Measurements from ENCODE around the gene KRT5. TPM values are rescaled to one million over a fixed set of nuclear protein-coding genes. Genes with fewer than 3 reads are reported as not detected.
A peak's percentile ranks its signal among the peaks of the same experiment; 100 is the strongest.

KRT5 gene
- not detected for total RNA-seq

- Mint-ChIP-seq H3K36me3 (ENCODE audit: insufficient read depth) (no peaks in the 10 kb centered on the region), H3K27me3 (ENCODE audit: low read depth) (peaks cover 7% of the 10 kb centered on the region), H3K4me1 (ENCODE audit: low read depth) (no peaks in the 10 kb centered on the region), H3K9me3 (no peaks in the 10 kb centered on the region), H3K4me3 (no peak within 1 kb of the TSS)
- DNase-seq (no peak), ATAC-seq (no peak)
These were observed at the start of gene KRT5 for GRCh38 chr12:52519826-52520662. Gene KRT5 (minus strand): TSS chr12:52520394. CDS start chr12:52520296, 98 bp downstream.

GRCh38 chr12:52568111-52568510 lies 47.9 kb upstream of the KRT5 start:
- H3K4me3 Mint-ChIP-seq, result no peak overlapping the region
- H3K9me3 Mint-ChIP-seq, result no peaks in the 10 kb centered on the region
- H3K27me3 Mint-ChIP-seq (ENCODE audit: low read depth), result peaks cover 10% of the 10 kb centered on the region
- DNase-seq (no peak), ATAC-seq (no peak)
- H3K4me1 Mint-ChIP-seq (ENCODE audit: low read depth), result peaks cover 5% of the 10 kb centered on the region
- H3K36me3 Mint-ChIP-seq (ENCODE audit: insufficient read depth), result no peaks in the 10 kb centered on the region

DNA sequence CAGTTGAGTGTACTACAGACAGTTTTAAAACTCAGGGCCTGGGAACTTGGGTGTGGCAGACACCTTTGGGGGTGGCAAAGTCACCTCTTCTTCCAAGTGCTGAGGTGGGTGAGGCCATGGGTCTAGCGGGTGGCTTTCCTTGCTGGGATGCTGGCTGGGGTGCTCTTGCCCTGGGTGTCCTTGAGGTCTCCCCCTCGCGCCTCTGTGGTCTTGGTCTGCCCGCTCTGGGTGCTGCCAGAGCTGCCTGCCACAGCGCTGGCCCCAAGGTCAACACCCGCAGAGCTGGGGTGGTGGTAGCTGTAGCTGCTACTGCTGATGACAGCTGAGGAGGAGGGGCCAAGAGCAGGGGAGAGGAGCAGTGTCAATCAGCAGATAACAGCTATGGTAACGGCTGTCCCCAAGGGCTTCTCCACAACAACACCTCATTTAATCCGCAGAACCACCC lies 46.7 kb upstream of the KRT5 start:
- Mint-ChIP-seq H3K4me3 (no peak overlapping the region), H3K9me3 (no peaks in the 10 kb centered on the region), H3K36me3 (ENCODE audit: insufficient read depth) (no peaks in the 10 kb centered on the region), H3K27me3 (ENCODE audit: low read depth) (peaks cover 10% of the 10 kb centered on the region), H3K4me1 (ENCODE audit: low read depth) (peaks cover 5% of the 10 kb centered on the region)
- ATAC-seq (peak in 1 of 2 donors; percentile 21), DNase-seq (no peak)

DNA sequence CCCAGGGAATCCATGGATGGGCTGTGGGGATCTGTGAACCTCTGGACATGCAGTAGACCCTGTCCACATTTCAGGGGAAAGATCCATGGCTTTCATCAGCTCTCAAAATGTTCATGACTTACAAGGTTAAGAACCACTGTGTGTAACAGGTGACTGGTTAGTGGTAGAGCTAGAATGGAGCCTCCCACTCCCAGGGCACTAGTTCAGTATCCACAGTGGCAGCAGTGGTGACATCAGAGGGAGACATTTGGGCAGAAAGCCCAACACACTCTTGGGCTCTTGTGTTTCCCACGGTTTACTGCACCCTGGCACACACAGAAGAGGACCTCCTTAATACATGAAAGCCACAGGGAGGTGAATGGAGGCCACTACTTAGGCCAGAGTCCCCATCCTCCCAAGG lies 44.4 kb upstream of the KRT5 start:
- Mint-ChIP-seq H3K4me1 (ENCODE audit: low read depth) (peaks cover 6% of the 10 kb centered on the region), H3K4me3 (no peak overlapping the region), H3K36me3 (ENCODE audit: insufficient read depth) (no peaks in the 10 kb centered on the region), H3K9me3 (no peaks in the 10 kb centered on the region), H3K27me3 (ENCODE audit: low read depth) (peaks cover 12% of the 10 kb centered on the region)
- ATAC-seq (no peak), DNase-seq (no peak)

- no peaks in the 10 kb centered on the region for H3K36me3 Mint-ChIP-seq (ENCODE audit: insufficient read depth)
- DNase-seq, result no peak
- H3K4me3 Mint-ChIP-seq, result no peak overlapping the region
- H3K27me3 Mint-ChIP-seq (ENCODE audit: low read depth), result peaks cover 18% of the 10 kb centered on the region
- ATAC-seq, result no peak
- H3K4me1 Mint-ChIP-seq (ENCODE audit: low read depth), result peaks cover 18% of the 10 kb centered on the region
- H3K9me3 Mint-ChIP-seq, result no peaks in the 10 kb centered on the region
These were observed 41.8 kb upstream of the KRT5 start for GRCh38 chr12:52561880-52562449.

GRCh38 chr12:52559979-52560378 lies 39.8 kb upstream of the KRT5 start:
- ATAC-seq (no peak), DNase-seq (no peak)
- H3K4me3 Mint-ChIP-seq, result no peak overlapping the region
- H3K4me1 Mint-ChIP-seq (ENCODE audit: low read depth), result peaks cover 28% of the 10 kb centered on the region
- no peaks in the 10 kb centered on the region for H3K9me3 Mint-ChIP-seq
- peaks cover 14% of the 10 kb centered on the region for H3K27me3 Mint-ChIP-seq (ENCODE audit: low read depth)
- no peaks in the 10 kb centered on the region for H3K36me3 Mint-ChIP-seq (ENCODE audit: insufficient read depth)

- H3K36me3 Mint-ChIP-seq (ENCODE audit: insufficient read depth), result no peaks in the 10 kb centered on the region
- peaks cover 14% of the 10 kb centered on the region for H3K27me3 Mint-ChIP-seq (ENCODE audit: low read depth)
- H3K9me3 Mint-ChIP-seq, result no peaks in the 10 kb centered on the region
- H3K4me3 Mint-ChIP-seq, result no peak overlapping the region
- DNase-seq (no peak), ATAC-seq (no peak)
- H3K4me1 Mint-ChIP-seq (ENCODE audit: low read depth), result peaks cover 29% of the 10 kb centered on the region
These were observed 38.7 kb upstream of the KRT5 start for GRCh38 chr12:52558781-52559445.

DNA sequence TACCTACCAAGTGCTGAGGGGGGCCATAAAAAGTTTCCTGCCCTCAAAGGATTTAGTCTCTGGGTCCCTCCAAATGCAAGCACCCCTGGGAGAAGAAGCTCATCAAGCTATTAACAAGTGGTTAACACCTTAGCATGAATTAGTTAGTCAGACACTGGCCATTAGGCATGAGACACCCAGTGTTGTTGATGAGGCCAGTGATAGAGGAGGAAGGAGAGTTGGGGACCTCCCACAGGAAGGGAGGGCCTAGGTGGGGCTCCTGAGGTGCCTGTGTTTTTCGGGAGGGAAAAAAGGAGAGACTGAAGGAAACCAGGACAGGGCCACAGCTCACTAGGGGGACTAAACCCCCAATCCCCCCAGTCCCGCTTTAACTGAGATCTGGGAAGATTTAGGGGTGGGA lies 37.3 kb upstream of the KRT5 start:
- ATAC-seq (no peak), DNase-seq (no peak)
- no peaks in the 10 kb centered on the region for H3K36me3 Mint-ChIP-seq (ENCODE audit: insufficient read depth)
- peaks cover 10% of the 10 kb centered on the region for H3K27me3 Mint-ChIP-seq (ENCODE audit: low read depth)
- no peak overlapping the region for H3K4me3 Mint-ChIP-seq
- H3K4me1 Mint-ChIP-seq (ENCODE audit: low read depth), result peaks cover 29% of the 10 kb centered on the region
- no peaks in the 10 kb centered on the region for H3K9me3 Mint-ChIP-seq

GRCh38 chr12:52555577-52555976 lies 35.4 kb upstream of the KRT5 start:
- DNase-seq, result no peak
- Mint-ChIP-seq H3K27me3 (ENCODE audit: low read depth) (peaks cover 12% of the 10 kb centered on the region), H3K4me3 (no peak overlapping the region), H3K36me3 (ENCODE audit: insufficient read depth) (no peaks in the 10 kb centered on the region), H3K9me3 (no peaks in the 10 kb centered on the region), H3K4me1 (ENCODE audit: low read depth) (peaks cover 29% of the 10 kb centered on the region)
- ATAC-seq, result no peak

DNA sequence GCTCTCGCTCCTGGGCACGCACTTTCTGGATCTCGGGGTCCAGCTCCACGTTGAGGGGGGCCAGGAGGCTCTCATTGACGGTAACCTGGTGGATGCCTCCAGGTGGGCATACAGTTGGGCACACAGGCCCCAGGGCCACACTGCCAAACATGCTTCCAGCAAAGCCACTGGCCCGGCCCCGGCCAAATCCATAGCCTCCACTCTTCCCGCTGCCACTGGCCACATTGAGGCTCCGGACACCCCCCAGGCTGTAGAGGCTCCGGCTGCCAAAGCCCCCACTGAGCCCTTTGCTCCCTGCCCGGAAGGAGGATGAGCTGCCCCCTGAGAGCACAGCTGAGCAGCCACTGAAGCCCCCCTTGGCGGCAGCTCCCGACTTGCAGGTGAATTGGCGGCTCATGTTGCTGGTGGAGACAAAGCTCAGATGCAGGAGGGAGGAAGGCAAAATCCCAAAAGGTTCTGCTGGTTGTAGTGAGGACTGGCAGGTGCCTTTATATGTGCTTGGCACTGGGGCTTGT lies 32.5 kb upstream of the KRT5 start, which contains the start of gene KRT71:
Gene KRT71 (minus strand): TSS at position 465 of the 515 bp plus-strand sequence. CDS start 68 bp downstream, at position 397.
- H3K27me3 Mint-ChIP-seq (ENCODE audit: low read depth), result peaks cover 3% of the 10 kb centered on the region
- H3K4me1 Mint-ChIP-seq (ENCODE audit: low read depth), result peaks cover 16% of the 10 kb centered on the region
- DNase-seq (no peak), ATAC-seq (no peak)
- H3K4me3 Mint-ChIP-seq, result no peak within 1 kb of the TSS
- no peaks in the 10 kb centered on the region for H3K9me3 Mint-ChIP-seq
- no peaks in the 10 kb centered on the region for H3K36me3 Mint-ChIP-seq (ENCODE audit: insufficient read depth)

GRCh38 chr12:52552055-52552454 lies 31.9 kb upstream of the KRT5 start:
- no peak for ATAC-seq
- Mint-ChIP-seq H3K27me3 (ENCODE audit: low read depth) (peaks cover 4% of the 10 kb centered on the region), H3K36me3 (ENCODE audit: insufficient read depth) (no peaks in the 10 kb centered on the region), H3K4me3 (no peak overlapping the region), H3K4me1 (ENCODE audit: low read depth) (peaks cover 13% of the 10 kb centered on the region), H3K9me3 (no peaks in the 10 kb centered on the region)
- DNase-seq, result no peak

DNA sequence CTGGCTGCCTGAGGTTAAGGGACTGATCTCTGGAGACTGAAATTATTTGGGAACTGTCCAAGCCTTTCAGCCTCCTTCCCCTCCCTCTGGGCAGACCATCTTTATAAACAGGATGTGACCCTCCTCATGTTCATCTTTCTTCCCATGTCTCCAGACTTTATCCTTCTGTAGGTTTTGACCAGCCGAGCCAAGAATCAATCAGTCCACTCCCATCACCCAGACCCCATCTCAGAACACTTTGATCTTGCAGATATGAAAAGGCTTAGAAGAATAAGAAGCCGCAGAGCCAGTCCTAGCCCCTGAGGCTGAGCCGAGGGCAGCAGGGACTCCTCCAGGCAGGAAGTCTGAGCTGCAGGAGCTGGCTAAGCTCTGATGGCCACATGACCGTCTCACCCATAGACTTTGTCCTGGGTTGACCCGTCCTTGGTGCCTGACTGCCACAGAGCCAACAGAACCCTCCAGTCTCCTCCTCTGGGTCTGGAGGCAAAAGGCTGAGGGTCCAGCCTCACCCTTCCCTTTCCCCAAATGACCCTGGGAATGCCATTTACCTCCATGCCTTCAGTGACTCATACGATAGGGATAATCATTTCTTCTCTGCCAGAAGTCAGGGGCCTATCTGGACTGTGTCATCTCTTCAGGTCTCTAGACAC lies 31.1 kb upstream of the KRT5 start:
- H3K4me1 Mint-ChIP-seq (ENCODE audit: low read depth), result peaks cover 11% of the 10 kb centered on the region
- H3K9me3 Mint-ChIP-seq, result no peaks in the 10 kb centered on the region
- no peak for ATAC-seq
- H3K4me3 Mint-ChIP-seq, result no peak overlapping the region
- no peaks in the 10 kb centered on the region for H3K36me3 Mint-ChIP-seq (ENCODE audit: insufficient read depth)
- peaks cover 6% of the 10 kb centered on the region for H3K27me3 Mint-ChIP-seq (ENCODE audit: low read depth)
- no peak for DNase-seq

DNA sequence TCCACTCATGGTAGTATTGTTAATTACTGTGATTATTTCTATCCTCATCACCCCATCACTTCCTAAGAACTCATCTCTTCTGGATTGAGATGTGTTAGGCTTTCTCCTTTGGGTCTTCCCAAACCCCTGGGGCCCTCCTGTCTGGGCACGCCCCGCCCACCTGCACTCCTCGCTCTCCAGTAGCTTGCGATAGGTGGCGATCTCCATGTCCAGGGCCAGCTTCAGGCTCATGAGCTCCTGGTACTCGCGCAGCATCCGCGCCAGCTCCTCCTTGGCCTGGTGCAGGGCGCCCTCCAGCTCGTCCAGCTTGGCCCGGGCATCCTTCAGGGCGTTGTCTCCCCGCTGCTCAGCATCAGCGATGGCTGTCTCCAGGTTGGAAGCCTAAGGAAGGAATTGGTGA lies 25.9 kb upstream of the KRT5 start:
- DNase-seq (no peak), ATAC-seq (no peak)
- peaks cover 6% of the 10 kb centered on the region for H3K27me3 Mint-ChIP-seq (ENCODE audit: low read depth)
- no peaks in the 10 kb centered on the region for H3K4me1 Mint-ChIP-seq (ENCODE audit: low read depth)
- H3K9me3 Mint-ChIP-seq, result no peaks in the 10 kb centered on the region
- H3K4me3 Mint-ChIP-seq, result no peak overlapping the region
- H3K36me3 Mint-ChIP-seq (ENCODE audit: insufficient read depth), result no peaks in the 10 kb centered on the region

Measured in activated T-cell treated with anti-CD3 and anti-CD28 coated beads, Interleukin-2, amount 50 U/mL, for 4 hours (primary cell).